GM21619 (cell line): ENCODE measurements around the gene NRG2.
A peak's percentile ranks its signal among the peaks of the same experiment; 100 is the strongest.

Source experiments
- ATAC-seq: cut with Tn5 transposase; IDR thresholded peaks from one replicate; pipeline ENCODE4 v1.9.1; 2021; ENCODE audit not compliant: unreplicated experiment

The NRG2 gene

DNA sequence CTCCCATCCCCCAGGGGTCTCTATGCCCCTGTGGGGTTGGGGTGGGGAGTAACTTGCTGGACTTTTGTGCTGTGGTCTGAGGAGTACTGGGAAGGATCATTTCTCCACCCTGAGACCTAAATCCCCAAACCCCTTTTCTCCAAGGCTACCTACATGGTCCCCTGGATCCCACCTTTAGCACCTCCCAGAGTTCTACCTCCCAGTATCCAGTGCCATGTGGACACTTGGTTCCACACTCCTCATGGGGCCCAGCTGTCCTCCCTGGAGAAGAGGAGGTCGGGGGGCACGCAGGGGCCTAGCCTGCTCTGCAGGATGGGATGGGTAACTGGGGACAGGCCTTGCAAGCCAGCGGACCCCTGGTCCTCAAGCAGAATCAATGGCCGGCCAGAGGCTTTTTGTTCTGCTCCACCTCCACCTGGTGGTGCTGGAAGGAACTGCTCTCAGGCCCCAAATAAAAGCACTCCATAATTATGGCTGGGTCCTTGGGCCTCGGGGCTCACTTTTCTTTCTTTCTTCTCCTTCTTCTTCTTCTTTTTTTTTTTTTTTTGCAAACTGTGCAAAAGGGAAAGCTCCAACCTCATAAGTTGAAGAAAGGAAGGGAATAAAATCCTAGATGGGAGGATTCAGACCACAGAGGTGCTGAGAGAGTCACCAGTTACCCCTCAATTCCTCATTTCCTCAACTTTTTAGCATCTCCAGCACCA, 179.1 kb downstream of the NRG2 start:
- ATAC-seq, result peak; percentile 72

DNA sequence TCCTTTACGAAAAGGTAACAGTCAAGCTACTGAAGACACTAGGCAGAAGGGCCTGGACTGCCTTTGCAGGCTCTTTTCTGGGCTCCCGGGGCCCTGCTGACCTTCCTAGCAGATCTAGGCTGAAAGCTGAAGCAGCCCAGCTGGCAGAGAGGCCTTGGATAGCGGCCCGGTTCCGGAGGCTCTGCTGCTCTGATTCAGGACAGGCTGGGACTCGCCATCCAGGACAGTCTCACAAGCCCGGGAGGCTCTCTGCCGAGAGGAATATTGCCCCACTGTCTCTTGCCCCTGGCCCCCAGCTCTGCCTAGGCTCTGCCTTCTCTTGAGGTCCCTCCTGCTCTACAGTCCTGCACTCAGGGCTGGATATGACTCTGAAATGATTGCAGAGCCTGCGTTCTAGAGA, 179.7 kb downstream of the NRG2 start:
- ATAC-seq, result no peak

DNA sequence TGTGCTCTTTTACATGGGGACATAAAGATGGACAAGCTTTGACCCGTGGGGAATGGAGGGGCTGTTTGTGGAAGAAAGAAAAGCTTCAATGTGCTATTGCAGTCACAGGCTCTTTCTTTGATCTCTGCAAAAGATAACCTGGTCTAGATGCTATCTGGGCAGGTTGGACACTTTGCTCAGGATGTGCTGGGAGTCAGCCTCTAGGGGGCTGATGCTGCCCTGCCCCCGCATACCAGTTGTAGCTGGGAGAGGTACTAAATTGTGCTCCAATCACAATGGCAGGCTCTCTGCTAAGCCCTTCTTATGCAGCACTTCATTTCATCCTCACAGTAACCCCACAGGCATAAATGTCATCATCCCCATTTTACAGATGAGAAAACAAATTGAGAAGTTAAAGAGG, 180.3 kb downstream of the NRG2 start:
- ATAC-seq, result no peak

DNA sequence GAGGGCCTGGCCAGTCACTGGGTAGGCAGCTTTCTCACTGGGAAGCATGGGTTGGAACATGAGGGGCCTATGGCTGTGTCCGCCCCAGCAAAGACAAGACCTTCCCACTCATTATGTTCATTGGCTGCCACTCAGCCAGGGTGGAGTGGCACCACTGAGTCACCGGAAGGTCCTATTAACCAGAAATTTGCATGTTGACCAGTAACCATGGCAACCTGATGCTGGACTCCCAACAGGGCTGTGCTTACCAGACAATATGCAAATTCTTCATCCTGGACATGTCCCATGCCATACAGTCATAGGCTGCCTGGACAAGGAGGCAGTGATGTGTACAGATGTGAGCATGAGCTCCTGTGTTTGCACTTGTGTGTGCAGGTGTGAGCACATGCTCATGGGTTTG, 180.8 kb downstream of the NRG2 start:
- no peak for ATAC-seq

DNA sequence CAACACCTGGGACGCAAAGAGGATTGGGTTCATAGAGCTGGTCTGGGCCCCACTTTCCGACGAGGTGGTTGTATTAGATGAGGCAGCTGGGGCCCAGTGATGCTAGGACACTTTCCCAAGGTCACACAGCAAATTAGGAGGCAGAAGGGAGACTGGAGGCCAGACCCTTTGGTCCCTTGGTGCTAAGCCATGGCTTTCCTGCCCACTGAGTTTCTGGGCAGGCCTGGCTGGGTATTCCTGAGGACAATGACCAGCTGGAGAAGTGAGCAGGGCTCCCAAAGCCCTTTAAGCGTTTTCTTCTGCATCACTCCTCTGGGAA, 181.3 kb downstream of the NRG2 start:
- ATAC-seq, result no peak

DNA sequence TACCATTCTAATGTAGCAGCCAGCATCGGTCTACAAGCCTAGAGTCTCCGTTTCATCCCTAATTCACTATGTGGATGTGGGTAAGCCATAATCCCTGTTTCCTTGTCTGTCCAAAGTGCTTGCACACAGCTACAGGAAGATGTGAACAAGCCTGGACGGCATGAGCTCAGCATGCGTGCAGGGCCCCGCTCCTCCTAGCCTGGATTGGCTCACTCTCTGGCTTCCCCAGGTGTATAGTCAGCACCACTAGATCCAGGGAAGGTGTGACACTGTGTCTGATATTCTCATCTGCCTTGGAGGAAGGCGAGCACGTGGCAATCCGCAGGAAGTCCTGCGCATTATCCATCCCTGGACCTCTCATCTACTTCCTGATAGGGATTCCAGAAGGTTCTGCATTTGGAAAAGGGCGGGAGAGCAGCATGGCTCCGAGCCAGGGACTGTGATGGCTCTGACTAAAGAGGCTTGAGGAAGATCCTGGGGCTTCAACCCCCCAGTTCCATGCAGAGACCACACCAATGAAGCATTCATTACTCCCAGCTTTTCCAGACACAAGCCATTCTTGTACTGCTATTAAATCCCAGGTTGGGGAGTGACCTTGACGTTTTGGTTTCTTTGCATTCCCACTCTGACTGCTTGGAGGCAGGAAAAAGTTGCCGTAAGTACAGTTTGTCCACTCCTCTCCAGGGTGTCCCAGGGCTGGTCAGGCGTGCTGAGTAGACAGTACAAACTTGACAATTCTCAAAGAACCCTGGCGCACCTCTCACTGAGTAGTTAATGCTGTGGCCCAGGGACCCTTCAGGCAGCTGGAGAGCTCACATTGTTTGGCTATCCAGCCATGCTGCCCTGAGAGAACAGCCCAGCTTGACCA, 181.8 kb downstream of the NRG2 start:
- no peak for ATAC-seq

DNA sequence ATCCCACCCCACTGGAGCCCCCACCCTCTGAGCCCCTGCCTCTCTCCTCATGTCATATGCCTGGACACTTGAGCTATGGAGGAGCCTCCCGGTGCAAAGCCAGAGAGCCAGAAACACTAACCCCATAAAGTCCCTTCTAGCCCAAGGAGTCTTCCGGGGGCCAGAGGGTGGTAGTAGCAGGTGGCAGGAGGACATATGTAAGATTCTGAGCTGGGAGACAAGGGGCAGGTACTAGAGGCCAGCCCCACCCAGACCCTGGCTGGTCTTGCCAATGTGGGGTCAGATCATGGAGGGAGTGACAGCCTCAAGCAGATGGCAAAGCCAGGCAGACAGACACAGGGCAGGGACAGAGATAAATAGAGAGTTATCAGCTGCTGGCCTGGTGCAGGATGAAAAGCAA, 184.1 kb downstream of the NRG2 start:
- no peak for ATAC-seq

DNA sequence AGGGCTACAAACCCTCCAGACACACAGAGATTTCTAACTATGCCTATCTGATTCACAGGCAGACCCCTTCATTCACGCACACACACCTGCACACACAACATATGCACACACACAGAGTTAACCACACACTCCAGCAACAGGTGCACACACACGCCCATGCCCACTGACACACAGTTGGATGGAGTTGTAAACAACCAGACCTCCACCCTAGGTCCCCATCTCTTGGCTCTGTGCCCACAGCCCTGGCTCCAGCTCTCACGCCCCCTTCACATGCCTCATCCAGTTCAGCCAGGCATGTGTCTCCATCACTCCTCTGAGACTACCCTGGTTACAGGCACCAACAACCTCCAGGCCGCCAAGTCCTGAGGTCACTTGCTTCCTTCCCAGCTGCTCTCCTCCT, 186.4 kb downstream of the NRG2 start:
- ATAC-seq, result no peak

DNA sequence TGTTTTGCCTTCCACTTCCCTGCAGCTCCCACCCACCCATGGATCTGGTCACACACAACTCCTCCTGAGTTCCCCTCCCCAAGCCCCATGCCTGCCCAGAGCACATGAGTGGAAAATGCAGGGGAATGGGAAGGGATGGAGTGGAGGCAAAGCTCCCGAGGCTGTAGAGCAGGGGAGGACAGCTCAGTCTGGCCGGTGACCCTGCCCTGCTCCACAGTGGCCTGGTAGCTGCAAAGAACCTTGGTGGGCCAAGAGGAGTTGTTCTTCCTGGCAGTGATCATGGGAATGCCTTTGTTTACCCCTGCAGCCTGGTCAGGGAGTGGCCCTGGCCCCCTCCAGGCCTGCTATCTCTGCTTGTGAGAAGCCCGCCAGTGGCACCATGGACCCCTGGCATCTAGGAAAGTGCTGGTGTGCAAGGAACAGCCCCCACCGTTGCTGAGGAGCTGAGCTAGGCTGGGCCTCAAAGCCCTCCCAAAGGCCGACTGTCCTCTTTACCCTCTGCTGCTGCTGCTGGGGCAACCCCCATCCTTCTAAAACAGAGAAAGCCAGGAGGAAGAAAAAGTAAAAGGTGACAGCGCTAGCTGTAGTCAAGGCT, 187.1 kb downstream of the NRG2 start:
- ATAC-seq, result no peak

DNA sequence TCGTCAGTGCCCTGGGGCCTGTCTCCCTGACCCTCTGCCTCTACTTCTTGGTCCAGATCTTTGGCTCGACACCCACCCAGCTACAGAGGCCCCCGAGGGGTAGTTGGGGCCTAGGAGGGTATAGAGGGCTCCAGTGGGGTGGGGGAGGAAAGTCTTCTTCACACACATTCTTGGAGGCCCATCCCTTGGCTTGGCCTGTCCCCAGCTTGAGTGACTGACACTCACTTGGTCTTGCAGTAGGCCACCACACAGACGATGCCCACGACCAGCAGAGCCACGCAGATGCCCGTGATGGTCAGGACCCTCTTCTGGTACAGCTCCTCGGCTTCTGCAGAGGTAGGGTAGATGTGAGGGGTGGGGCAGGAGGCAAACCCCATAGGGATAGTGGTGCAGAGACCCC, 187.6 kb downstream of the NRG2 start:
- ATAC-seq, result no peak

DNA sequence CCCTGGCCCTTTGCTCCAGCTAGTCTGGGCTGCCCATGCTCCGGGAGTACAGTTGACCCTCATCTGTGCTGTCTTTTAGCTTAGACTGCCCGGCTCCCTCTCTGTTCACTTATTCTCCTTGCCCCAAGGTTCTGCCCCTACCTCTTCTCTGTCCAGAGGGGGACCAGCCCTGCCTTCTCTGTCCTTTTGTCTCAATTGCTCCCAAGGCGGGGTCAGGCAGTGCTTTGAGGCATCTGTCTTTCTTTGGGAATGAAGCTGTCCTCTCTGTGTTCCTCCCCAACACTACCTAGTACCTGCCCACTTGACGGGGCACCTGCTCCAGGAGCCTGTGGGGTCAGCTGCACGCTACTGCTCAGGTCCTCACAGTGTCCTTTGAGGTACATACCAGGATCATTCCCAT, 188.1 kb downstream of the NRG2 start:
- ATAC-seq, result no peak

DNA sequence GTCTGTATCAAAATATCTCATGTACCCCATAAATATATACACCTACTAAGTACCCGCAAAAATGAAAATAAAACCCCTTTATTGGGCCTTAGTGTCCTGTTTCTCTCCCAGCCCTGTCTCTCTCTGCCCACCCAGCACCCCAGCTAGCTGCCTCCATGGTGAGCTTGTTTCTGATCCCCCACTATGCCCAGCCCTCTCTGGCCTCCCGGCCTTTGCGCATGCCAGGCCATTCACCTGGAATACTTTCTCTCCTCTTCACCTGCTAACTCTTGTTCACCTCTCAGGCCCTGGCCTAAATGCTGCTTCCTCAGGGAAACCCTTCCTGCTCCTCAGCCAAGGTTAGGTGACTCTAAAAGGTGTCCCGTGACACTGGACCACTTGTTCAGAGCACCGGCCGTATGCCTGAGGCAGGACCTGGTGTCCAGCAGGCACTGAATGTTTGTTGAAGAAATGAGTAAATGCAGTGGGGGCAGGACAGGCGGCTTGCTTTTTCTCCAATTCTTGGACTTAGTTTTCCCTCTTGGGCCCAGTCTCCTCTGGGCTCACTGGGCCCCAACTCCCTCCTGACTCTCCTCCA, 189.0 kb downstream of the NRG2 start:
- ATAC-seq, result no peak

DNA sequence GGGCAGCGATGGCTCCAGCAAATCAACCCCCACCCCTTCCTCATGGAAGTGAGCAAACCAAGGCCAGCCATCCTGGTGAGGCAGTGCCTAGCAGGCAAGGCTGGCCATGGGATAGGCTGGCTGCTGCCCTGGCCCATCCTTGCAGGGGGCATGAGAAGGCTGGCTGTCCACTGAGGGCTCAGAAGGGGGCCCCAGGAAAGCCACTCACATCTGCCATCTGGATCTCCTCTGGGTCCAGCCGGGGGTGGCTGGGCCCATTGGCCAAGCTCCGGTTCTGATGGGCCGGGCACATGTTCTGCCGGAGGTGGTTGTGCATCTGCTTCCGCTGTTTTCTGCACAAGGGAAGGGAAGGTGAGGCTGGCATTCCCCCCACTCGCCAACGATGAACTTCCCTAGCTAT, 190.4 kb downstream of the NRG2 start:
- ATAC-seq, result no peak

DNA sequence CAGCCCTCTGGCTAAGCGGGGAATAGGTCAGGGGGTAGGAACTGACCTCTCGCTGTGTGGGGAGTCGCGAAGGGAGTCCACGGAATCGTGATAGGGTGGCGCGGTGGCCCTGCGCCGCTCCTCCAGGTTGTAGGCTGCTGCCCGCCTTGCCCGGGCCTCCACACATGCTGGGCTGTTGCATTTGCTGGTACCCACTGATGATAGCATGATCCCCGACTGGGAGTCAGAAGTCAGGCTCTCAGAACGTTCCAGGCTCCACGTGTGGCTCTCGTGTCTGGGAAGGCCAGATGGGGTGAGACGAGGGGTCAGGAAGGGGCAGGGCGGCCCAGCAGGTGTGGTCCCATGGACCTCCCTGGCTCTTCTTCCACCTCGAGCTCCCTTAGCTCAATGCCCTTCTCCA, 191.5 kb downstream of the NRG2 start:
- ATAC-seq, result no peak

DNA sequence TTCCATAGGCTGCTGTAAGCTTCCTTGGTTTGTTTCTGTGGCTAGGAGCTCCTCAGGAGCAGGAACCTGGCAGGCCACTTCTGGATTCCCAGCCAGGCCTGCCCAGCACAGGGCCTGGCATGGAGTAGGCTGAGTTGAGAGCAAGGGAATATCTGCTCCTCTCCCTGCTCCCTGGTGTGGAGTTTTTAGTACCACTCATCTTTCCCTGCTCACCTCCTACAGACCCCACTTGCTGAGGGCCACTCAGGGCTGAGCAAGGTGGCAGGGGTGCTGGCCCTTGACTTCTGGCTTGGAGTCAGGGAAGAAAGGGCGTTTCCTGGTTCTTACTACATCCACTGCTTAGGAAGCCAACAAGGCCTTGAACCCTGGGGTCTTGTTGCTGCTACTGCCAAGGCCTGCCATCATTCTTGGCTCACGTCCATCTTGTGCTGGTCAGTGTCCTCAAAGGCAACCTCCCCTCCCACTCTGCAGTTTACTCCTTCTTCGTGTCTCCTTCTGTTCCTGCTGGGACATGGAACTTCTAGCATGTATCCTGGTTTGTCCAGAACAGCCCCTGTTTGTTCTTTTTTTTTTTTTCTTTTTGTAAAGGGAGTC, 192.6 kb downstream of the NRG2 start:
- ATAC-seq, result no peak

DNA sequence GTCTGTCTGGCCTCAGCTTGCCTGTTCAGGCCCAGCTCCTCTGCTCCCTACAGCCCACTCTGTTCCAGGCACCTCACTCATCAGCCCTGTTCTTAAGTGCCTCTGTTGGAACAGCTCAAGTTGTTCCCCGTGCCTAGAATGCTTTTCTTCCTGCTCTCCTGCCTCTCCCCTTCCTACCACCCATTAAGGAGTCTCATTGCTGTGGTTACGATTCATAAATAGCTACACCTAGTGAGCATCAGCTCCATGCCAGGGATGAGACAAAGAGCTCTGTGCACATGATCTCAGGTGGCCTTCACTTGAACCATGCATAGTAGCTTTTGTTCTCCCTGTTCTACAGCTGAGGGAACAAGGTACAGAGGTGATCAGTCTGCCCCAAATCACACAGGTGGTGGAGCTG, 193.2 kb downstream of the NRG2 start:
- no peak for ATAC-seq

DNA sequence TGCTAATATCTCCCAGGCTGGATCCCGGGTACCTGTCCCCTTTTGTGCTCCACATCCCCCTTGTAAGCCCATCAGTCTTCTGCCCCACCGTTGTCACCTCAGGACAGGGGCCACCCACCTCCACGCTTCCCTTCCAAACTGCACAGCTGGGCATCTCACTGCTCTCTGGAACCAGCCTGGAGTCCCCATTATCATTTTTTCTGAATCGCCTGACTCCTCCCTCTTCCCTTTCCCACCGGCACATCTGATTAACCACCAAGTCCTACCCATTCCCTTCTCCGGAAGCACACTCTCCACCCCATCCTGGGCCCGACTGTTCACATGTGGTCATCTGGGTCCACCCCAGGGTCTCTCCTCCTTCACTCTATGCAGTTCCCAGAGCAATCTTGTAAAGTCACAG, 193.6 kb downstream of the NRG2 start:
- no peak for ATAC-seq

DNA sequence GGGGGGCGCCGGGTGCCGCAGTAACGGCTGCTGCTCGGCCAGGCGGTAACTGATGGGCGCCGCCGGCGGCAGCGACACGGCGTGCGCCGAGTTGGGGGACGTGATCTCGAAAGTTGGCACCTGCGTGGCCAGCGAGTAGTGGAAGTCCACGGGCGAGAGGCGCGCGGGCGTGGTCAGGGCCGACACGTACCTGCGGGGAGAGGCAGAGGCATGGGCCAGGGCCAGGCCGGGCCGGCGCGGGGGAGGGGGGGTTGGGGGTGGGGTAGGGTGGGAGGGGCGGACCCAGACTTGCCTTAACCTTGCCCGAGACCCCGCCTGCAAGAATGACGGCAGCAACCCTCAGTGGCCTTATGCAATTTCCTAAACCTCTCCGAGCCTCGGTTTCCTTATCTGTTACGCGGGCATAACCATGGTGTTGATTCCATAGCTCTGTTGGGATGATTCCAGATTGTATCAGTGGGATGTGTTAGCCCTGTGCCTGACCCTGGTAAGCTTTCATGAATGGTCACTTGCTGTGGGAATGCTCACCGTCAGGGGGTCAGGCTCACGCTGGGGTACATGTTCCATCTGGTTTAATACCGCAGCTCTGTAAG, 194.5 kb downstream of the NRG2 start:
- peak; percentile 4 for ATAC-seq

DNA sequence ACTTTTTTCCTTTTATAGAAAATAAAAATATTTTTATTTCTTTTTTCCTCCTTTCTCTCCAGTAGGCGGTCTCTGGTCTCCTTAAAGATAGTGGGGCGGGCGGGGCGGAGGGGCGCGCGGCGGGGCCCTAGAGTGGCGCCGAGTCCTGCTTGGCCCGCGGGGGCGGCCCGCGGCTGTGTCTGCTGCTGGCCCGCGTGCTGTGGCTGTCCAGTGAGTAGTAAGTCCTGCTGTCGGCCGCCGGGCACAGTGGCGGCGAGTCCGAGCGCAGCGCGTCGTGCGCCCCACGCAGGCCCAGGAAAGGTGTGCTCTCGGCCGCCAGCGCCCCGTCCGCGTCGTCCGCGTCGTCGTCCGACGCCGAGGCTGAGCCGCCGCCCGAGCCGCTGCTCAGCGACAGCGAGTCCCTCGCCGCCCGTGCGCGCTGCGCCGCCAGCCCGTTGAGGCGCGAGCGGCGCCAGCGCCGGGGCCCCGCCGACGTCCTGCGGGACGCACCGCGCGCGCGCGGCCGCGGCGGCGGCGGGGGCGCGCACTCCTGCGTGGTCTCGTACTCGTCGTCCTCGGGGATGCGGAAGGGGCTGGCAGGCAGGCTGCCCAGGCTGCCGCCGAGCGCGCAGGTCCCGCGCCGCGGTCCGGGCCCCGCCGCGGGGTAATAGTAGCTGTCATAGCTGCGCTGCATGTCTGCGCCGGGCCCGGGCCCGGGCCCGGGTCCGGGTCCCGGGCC, 195.2 kb downstream of the NRG2 start:
- peak; percentile 53 for ATAC-seq

DNA sequence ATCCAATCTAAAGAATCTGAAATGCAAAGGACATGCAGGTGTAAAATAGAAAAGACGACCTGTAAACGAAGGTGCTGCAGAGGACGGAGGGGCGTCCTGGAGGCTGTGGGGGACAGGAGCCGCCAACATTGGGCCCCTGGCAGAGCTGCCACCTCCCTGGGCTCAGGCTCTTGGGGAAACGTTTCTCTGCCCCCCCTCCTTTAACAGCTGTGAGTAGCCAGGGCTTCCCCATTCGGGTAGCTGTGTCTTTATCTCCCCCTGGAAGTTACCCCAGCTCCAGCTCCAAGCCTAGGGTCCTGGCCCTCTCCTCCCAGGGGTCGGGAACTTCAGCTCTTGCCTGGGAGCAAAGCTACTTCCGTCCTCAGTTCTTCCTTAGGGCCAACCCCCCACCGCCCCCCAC, 196.0 kb downstream of the NRG2 start:
- ATAC-seq, result no peak
